Measurements from ENCODE around the gene COMMD2. TPM values are rescaled to one million over a fixed set of nuclear protein-coding genes. Genes with fewer than 3 reads are reported as not detected.

The COMMD2 gene
- total RNA-seq, 1 donor from 2014 or later = 47.1 TPM

- TF ChIP-seq CTCF (IDR thresholded peaks at IDR 0.05; ENCODE audit: insufficient read depth, low read depth, low read length) = no peak
- TF ChIP-seq EZH2 (IDR thresholded peaks at IDR 0.05; ENCODE audit: insufficient read depth, low read length) = no peak
- Histone ChIP-seq H3K4me3 (ENCODE audit: insufficient read depth, low read depth, low read length) (no peak overlapping the region), H4K20me1 (ENCODE audit: insufficient read depth, low read length) (no peaks in the 10 kb centered on the region), H3K27me3 (ENCODE audit: insufficient read depth, low read length) (no peaks in the 10 kb centered on the region), H3K27ac (ENCODE audit: low read depth, low read length) (no peak overlapping the region), H3K4me2 (ENCODE audit: low read length) (peak overlapping the region; percentile 16), H3K9ac (ENCODE audit: low read length) (no peak overlapping the region), H3K4me1 (ENCODE audit: insufficient read depth, low read length) (no peaks in the 10 kb centered on the region), H3K79me2 (ENCODE audit: insufficient read depth, low read length) (no peaks in the 10 kb centered on the region), H3K36me3 (ENCODE audit: insufficient read depth, low read length) (no peaks in the 10 kb centered on the region), H2AFZ (ENCODE audit: low read depth, low read length) (peak overlapping the region; percentile 25), H3K9me3 (ENCODE audit: insufficient read depth, low read depth, low read length) (no peaks in the 10 kb centered on the region)
- Mint-ChIP-seq H3K4me1 (ENCODE audit: low read depth, unreplicated experiment) (peaks cover 19% of the 10 kb centered on the region), H3K4me3 (ENCODE audit: unreplicated experiment) (no peak overlapping the region), H3K27me3 (ENCODE audit: low read depth, unreplicated experiment) (no peaks in the 10 kb centered on the region), H3K27ac (ENCODE audit: unreplicated experiment) (peak overlapping the region; percentile 94), H3K36me3 (ENCODE audit: low read depth, unreplicated experiment) (no peaks in the 10 kb centered on the region), H3K9me3 (ENCODE audit: unreplicated experiment) (peaks cover 8% of the 10 kb centered on the region)
- DNase-seq (ENCODE audit: low read depth) (no peak), FAIRE-seq (no peak)
Observed at GRCh38 chr3:149790698-149791097, 38.4 kb upstream of the COMMD2 start.

- H3K4me3 Mint-ChIP-seq (ENCODE audit: unreplicated experiment) = no peak overlapping the region
- Histone ChIP-seq H3K4me1 (ENCODE audit: insufficient read depth, low read length) (no peaks in the 10 kb centered on the region), H3K4me2 (ENCODE audit: low read length) (peak overlapping the region; percentile 16), H3K79me2 (ENCODE audit: insufficient read depth, low read length) (no peaks in the 10 kb centered on the region), H3K9me3 (ENCODE audit: insufficient read depth, low read depth, low read length) (no peaks in the 10 kb centered on the region), H2AFZ (ENCODE audit: low read depth, low read length) (peak overlapping the region; percentile 25), H3K36me3 (ENCODE audit: insufficient read depth, low read length) (no peaks in the 10 kb centered on the region), H3K4me3 (ENCODE audit: insufficient read depth, low read depth, low read length) (no peak overlapping the region), H3K27me3 (ENCODE audit: insufficient read depth, low read length) (no peaks in the 10 kb centered on the region), H3K9ac (ENCODE audit: low read length) (no peak overlapping the region), H4K20me1 (ENCODE audit: insufficient read depth, low read length) (no peaks in the 10 kb centered on the region), H3K27ac (ENCODE audit: low read depth, low read length) (no peak overlapping the region)
- DNase-seq (ENCODE audit: low read depth) (peak; percentile 44), FAIRE-seq (peak; percentile 64)
- no peaks in the 10 kb centered on the region for H3K36me3 Mint-ChIP-seq (ENCODE audit: low read depth, unreplicated experiment)
- H3K27me3 Mint-ChIP-seq (ENCODE audit: low read depth, unreplicated experiment) = no peaks in the 10 kb centered on the region
- peaks cover 8% of the 10 kb centered on the region for H3K9me3 Mint-ChIP-seq (ENCODE audit: unreplicated experiment)
- H3K4me1 Mint-ChIP-seq (ENCODE audit: low read depth, unreplicated experiment) = peaks cover 19% of the 10 kb centered on the region
- TF ChIP-seq EZH2 (IDR thresholded peaks at IDR 0.05; ENCODE audit: insufficient read depth, low read length) (no peak), CTCF (IDR thresholded peaks at IDR 0.05; ENCODE audit: insufficient read depth, low read depth, low read length) (no peak)
- H3K27ac Mint-ChIP-seq (ENCODE audit: unreplicated experiment) = peak overlapping the region; percentile 94
Observed at GRCh38 chr3:149790268-149790667, 38.0 kb upstream of the COMMD2 start.

GRCh38 chr3:149784064-149784704 is 31.9 kb upstream of the COMMD2 start:
- Histone ChIP-seq H3K36me3 (ENCODE audit: insufficient read depth, low read length) (no peaks in the 10 kb centered on the region), H4K20me1 (ENCODE audit: insufficient read depth, low read length) (no peaks in the 10 kb centered on the region), H3K4me1 (ENCODE audit: insufficient read depth, low read length) (peaks cover 11% of the 10 kb centered on the region), H3K4me2 (ENCODE audit: low read length) (peak overlapping the region; percentile 71), H3K9me3 (ENCODE audit: insufficient read depth, low read depth, low read length) (no peaks in the 10 kb centered on the region), H3K4me3 (ENCODE audit: insufficient read depth, low read depth, low read length) (no peak overlapping the region), H3K27me3 (ENCODE audit: insufficient read depth, low read length) (no peaks in the 10 kb centered on the region), H3K9ac (ENCODE audit: low read length) (peak overlapping the region; percentile 8), H3K79me2 (ENCODE audit: insufficient read depth, low read length) (no peaks in the 10 kb centered on the region), H2AFZ (ENCODE audit: low read depth, low read length) (peak overlapping the region; percentile 55), H3K27ac (ENCODE audit: low read depth, low read length) (peak overlapping the region; percentile 54)
- Mint-ChIP-seq H3K27ac (ENCODE audit: unreplicated experiment) (peak overlapping the region; percentile 93), H3K9me3 (ENCODE audit: unreplicated experiment) (peaks cover 8% of the 10 kb centered on the region), H3K27me3 (ENCODE audit: low read depth, unreplicated experiment) (no peaks in the 10 kb centered on the region), H3K4me1 (ENCODE audit: low read depth, unreplicated experiment) (peaks cover 17% of the 10 kb centered on the region), H3K36me3 (ENCODE audit: low read depth, unreplicated experiment) (no peaks in the 10 kb centered on the region), H3K4me3 (ENCODE audit: unreplicated experiment) (peak overlapping the region; percentile 5)
- FAIRE-seq (peak; percentile 39), DNase-seq (ENCODE audit: low read depth) (peak; percentile 50)
- TF ChIP-seq CTCF (IDR thresholded peaks at IDR 0.05; ENCODE audit: insufficient read depth, low read depth, low read length) (no peak), EZH2 (IDR thresholded peaks at IDR 0.05; ENCODE audit: insufficient read depth, low read length) (no peak)

All from astrocyte (in vitro differentiated cells and primary cell).